ENCODE data around the gene B4GALNT4. TPM values are rescaled to one million over a fixed set of nuclear protein-coding genes. Genes with fewer than 3 reads are reported as not detected.

B4GALNT4 gene
- total RNA-seq = 1.1 TPM in 2 replicates

GRCh38 chr11:369336-370018 lies at the start of gene B4GALNT4:
B4GALNT4 (plus strand) TSS chr11:369499; CDS start chr11:369804, 305 bp downstream.

GRCh38 chr11:394034-394857 lies 24.9 kb downstream of the B4GALNT4 start, which contains the start of gene PKP3:
PKP3 (plus strand) TSS chr11:394209; CDS start chr11:394293, 84 bp downstream.

Other genes with a start within 250 kb of the B4GALNT4 start
- not detected in 2 replicates for gene SCGB1C1, start 176.4 kb upstream of the B4GALNT4 start, total RNA-seq
- 30.8 and 33.7 TPM in 2 replicates for gene BET1L, start 162.1 kb upstream of the B4GALNT4 start, total RNA-seq
- 166 and 246 TPM in 2 replicates for gene RIC8A, start 161.8 kb upstream of the B4GALNT4 start, total RNA-seq
- gene SIRT3, start 133.2 kb upstream of the B4GALNT4 start, total RNA-seq = 6.9 and 9.4 TPM in 2 replicates
- 123 and 195 TPM in 2 replicates for gene PSMD13, start 132.5 kb upstream of the B4GALNT4 start, total RNA-seq
- not detected in 2 replicates for gene NLRP6, start 91.1 kb upstream of the B4GALNT4 start, total RNA-seq
- 6.3 and 7.3 TPM in 2 replicates for gene PGGHG, start 80.4 kb upstream of the B4GALNT4 start, total RNA-seq
- not detected in 2 replicates for gene IFITM5, start 70.0 kb upstream of the B4GALNT4 start, total RNA-seq
- 19.6 and 56.2 TPM in 2 replicates for gene IFITM2, start 61.7 kb upstream of the B4GALNT4 start, total RNA-seq
- 25.3 and 136 TPM in 2 replicates for gene IFITM1, start 55.5 kb upstream of the B4GALNT4 start, total RNA-seq
- 45.5 and 328 TPM in 2 replicates for gene IFITM3, start 48.6 kb upstream of the B4GALNT4 start, total RNA-seq
- gene PKP3, start 24.7 kb downstream of the B4GALNT4 start, total RNA-seq = 0.66 and 1.3 TPM in 2 replicates
- gene SIGIRR, start 45.5 kb downstream of the B4GALNT4 start, total RNA-seq = 18.2 and 21.9 TPM in 2 replicates
- gene ANO9, start 72.5 kb downstream of the B4GALNT4 start, total RNA-seq = not detected in 2 replicates
- 58.3 and 80.3 TPM in 2 replicates for gene PTDSS2, start 80.8 kb downstream of the B4GALNT4 start, total RNA-seq
- gene RNH1, start 137.7 kb downstream of the B4GALNT4 start, total RNA-seq = 317 and 486 TPM in 2 replicates
- 44.6 and 46.1 TPM in 2 replicates for gene HRAS, start 166.1 kb downstream of the B4GALNT4 start, total RNA-seq
- 1.6 and 2.8 TPM in 2 replicates for gene LRRC56, start 168.0 kb downstream of the B4GALNT4 start, total RNA-seq
- gene LMNTD2, start 191.2 kb downstream of the B4GALNT4 start, total RNA-seq = 0.29 and 1.8 TPM in 2 replicates
- 9.7 and 19.3 TPM in 2 replicates for gene RASSF7, start 191.5 kb downstream of the B4GALNT4 start, total RNA-seq
- 33.5 and 39.8 TPM in 2 replicates for gene PHRF1, start 207.0 kb downstream of the B4GALNT4 start, total RNA-seq
- gene IRF7, start 246.5 kb downstream of the B4GALNT4 start, total RNA-seq = 9.3 and 17.9 TPM in 2 replicates

All from placental pericyte (primary cell).